ENCODE measurements around the gene FOXD3. TPM values are rescaled to one million over a fixed set of nuclear protein-coding genes. Genes with fewer than 3 reads are reported as not detected.

FOXD3 gene
- total RNA-seq, 1 donor from 2014 or later = 0.70 TPM

- H3K9me3 Mint-ChIP-seq = no peaks in the 10 kb centered on the region
- H3K36me3 Mint-ChIP-seq = peaks cover 13% of the 10 kb centered on the region
- peak; percentile 99 for DNase-seq (ENCODE audit: extremely low spot score, unreplicated experiment)
- H3K4me1 Mint-ChIP-seq (ENCODE audit: unreplicated experiment) = no peaks in the 10 kb centered on the region
- peak; percentile 29 for TF ChIP-seq CTCF (conservative IDR thresholded peaks at IDR 0.05)
- H3K27me3 Mint-ChIP-seq = peaks cover 6% of the 10 kb centered on the region
- peak within 1 kb of the TSS; percentile 98 for H3K4me3 Mint-ChIP-seq
- peak within 1 kb of the TSS; percentile 73 for H3K27ac Mint-ChIP-seq
Observed at GRCh38 chr1:63367215-63368103, 45.1 kb downstream of the FOXD3 start, which contains the start of gene ALG6. Gene ALG6, plus strand, starts transcription at chr1:63367627. Its CDS starts 3,351 bp downstream, at chr1:63370978.

GRCh38 chr1:63368131-63368530 is 45.8 kb downstream of the FOXD3 start:
- no peaks in the 10 kb centered on the region for H3K9me3 Mint-ChIP-seq
- peak overlapping the region; percentile 98 for H3K4me3 Mint-ChIP-seq
- H3K36me3 Mint-ChIP-seq = peaks cover 13% of the 10 kb centered on the region
- peak overlapping the region; percentile 73 for H3K27ac Mint-ChIP-seq
- no peak for TF ChIP-seq CTCF (conservative IDR thresholded peaks at IDR 0.05)
- DNase-seq (ENCODE audit: extremely low spot score, unreplicated experiment) = no peak
- H3K4me1 Mint-ChIP-seq (ENCODE audit: unreplicated experiment) = no peaks in the 10 kb centered on the region
- no peaks in the 10 kb centered on the region for H3K27me3 Mint-ChIP-seq

Small RNA genes within 50 kb of the gene (microRNA-seq; reads per million reads assigned to microRNA genes)
- gene MIR6068 = not detected

Other genes with a start within 250 kb of the FOXD3 start
- 17.1 and 20.5 TPM in 2 replicates for gene ALG6, start 45.1 kb downstream of the FOXD3 start, total RNA-seq (ENCODE audit: low replicate concordance)
- 25.0 and 39.9 TPM in 2 replicates for gene ITGB3BP, start 200.7 kb downstream of the FOXD3 start, total RNA-seq (ENCODE audit: low replicate concordance)
- 5.1 and 10.2 TPM in 2 replicates for gene EFCAB7, start 201.0 kb downstream of the FOXD3 start, total RNA-seq (ENCODE audit: low replicate concordance)

All from type B pancreatic cell (in vitro differentiated cells).